Stomach (tissue), 19 donors: ENCODE data around the gene HES6. TPM values are rescaled to one million over a fixed set of nuclear protein-coding genes. Genes with fewer than 3 reads are reported as not detected.

ENCODE experiments used
- DNase-seq, 2 donors: peaks; one replicate each; pipeline versions ENCODE4 v3.0.0 to v3.0.0-alpha.2; 2013 to 2019
- H3K27ac ChIP-seq, 5 donors: fragments of 200-600 bp in 4 of 5; sonication (generic) in 4 of 5; one replicate each; pipeline ENCODE4 v1.5.1; 2013 to 2019; ENCODE audit warnings: mild to moderate bottlenecking in 1 of 5, moderate library complexity in 1 of 5
- H3K27me3 ChIP-seq, 3 donors: fragments of 200-600 bp; sonication (generic); one replicate each; pipeline ENCODE4 v1.5.1; 2017 to 2019; ENCODE audit warnings: mixed run types in 1 of 3
- H3K36me3 ChIP-seq, 4 donors: fragments of 200-600 bp; sonication (generic); 1 replicate in 3 of 4; 2 replicates in 1 of 4; pipeline ENCODE4 v1.5.1; 2016 to 2019
- H3K4me1 ChIP-seq, 4 donors: fragments of 200-600 bp; sonication (generic); one replicate each; pipeline ENCODE4 v1.5.1; 2016 to 2019
- H3K4me3 ChIP-seq, 4 donors: fragments of 200-600 bp; sonication (generic) in 3 of 4; one replicate each; pipeline ENCODE4 v1.5.1; 2016 to 2019; ENCODE audit warnings: mild to moderate bottlenecking in 1 of 4
- H3K9me3 ChIP-seq, 4 donors: fragments of 200-600 bp; sonication (generic); one replicate each; pipeline ENCODE4 v1.5.1; 2016 to 2019
- CTCF ChIP-seq, 7 experiments: fragments of 450-650 bp in 4 of 7; fragments of 200-600 bp in 3 of 7; sonication (generic) in 3 of 7; IDR thresholded peaks; one replicate each; pipeline ENCODE4 v1.5.1; 2016 to 2019; ENCODE audit warnings: antibody characterized with exemption in 7 of 7, control low read depth in 2 of 7, mild to moderate bottlenecking in 1 of 7
- EP300 ChIP-seq: sonication (generic); formaldehyde crosslinking; IDR thresholded peaks from one replicate; pipeline ENCODE4 v1.6.1; 2017; ENCODE audit warnings: antibody characterized with exemption
- POLR2A ChIP-seq, 4 donors: fragments of 450-650 bp; IDR thresholded peaks; one replicate each; pipeline ENCODE4 v1.6.1; 2016; ENCODE audit warnings: antibody characterized with exemption in 4 of 4, control low read depth in 2 of 4, mild to moderate bottlenecking in 1 of 4, moderate library complexity in 1 of 4
- POLR2AphosphoS5 ChIP-seq, 3 donors: sonication (generic); formaldehyde crosslinking; IDR thresholded peaks; one replicate each; pipeline ENCODE4 v1.6.1; 2016; ENCODE audit warnings: antibody characterized with exemption in 3 of 3
- WGBS, 5 donors: extraction: QIAGEN DNeasy Blood & Tissue Kit in 3 of 5; methylation state at CpG; one replicate each; pipeline versions ENCODE4 v1.1.5 to v1.1.7; 2013 to 2018; 5-methylcytosine and 5-hydroxymethylcytosine counted together
- intact Hi-C: fragments of 100-400 bp; cut with DNase I; formaldehyde crosslinking; loops from one replicate; pipeline ENCODE4 v1.15.1; 2023; ENCODE audit warnings: low total_unique reads
- long read RNA-seq, 10 donors: transcript quantifications; one replicate each; lab custom pipeline, GENCODE V29; 2026
- polyA plus RNA-seq, 3 donors: library from polyadenylated mRNA; stranded (reverse); fragments of 200-250 nt; gene quantifications; one replicate each; pipeline ENCODE4 v1.2.3, GENCODE V29; 2013
- total RNA-seq, 5 donors: library from RNA; depleted of rRNA; stranded (reverse); fragments of >200 nt; gene quantifications; one replicate each; pipeline versions ENCODE4 v1.1.0 to v1.2.3, GENCODE V29; 2014 to 2016
- donor health status: healthy with polysubstance abuse.
- donor health status: Bipolar disorder and iron deficiency.
- donor health status: healthy.

HES6 gene
- 100 to 1,000 TPM in 1 of 5 donors, 10 to 100 TPM in 1, 1 to 10 TPM in 2, not detected in 1; 6.7 to 222 (median 45.5) TPM for total RNA-seq
- 10 to 100 TPM; 10.8 to 20.0 (median 17.0) TPM for polyA plus RNA-seq
- long read RNA-seq, donor 1, partial matches to known transcripts = 0 of 4 reads
- long read RNA-seq, donor 1, other reads (novel, unspliced or antisense) = 0 of 4 reads
- long read RNA-seq, donor 2, transcript HES6-201 (4 exons, 1,454 nt) = major isoform, 5 of 7 reads
- long read RNA-seq, donor 2, partial matches to known transcripts = 0 of 7 reads
- long read RNA-seq, donor 2, other reads (novel, unspliced or antisense) = 0 of 7 reads
- long read RNA-seq, donor 3, partial matches to known transcripts = 0 of 4 reads
- long read RNA-seq, donor 3, other reads (novel, unspliced or antisense) = 0 of 4 reads
- long read RNA-seq, donor 4 = 0 reads
- long read RNA-seq, donor 5, partial matches to known transcripts = 0 of 4 reads
- long read RNA-seq, donor 5, other reads (novel, unspliced or antisense) = 0 of 4 reads
- long read RNA-seq, donor 6 = 0 reads
- long read RNA-seq, donor 7, partial matches to known transcripts = 0 of 2 reads
- long read RNA-seq, donor 7, other reads (novel, unspliced or antisense) = 0 of 2 reads
- long read RNA-seq, donor 8, partial matches to known transcripts = 0 of 4 reads
- long read RNA-seq, donor 8, other reads (novel, unspliced or antisense) = 0 of 4 reads
- long read RNA-seq, donor 9 = 0 reads
- long read RNA-seq, donor 10, partial matches to known transcripts = 0 of 4 reads
- long read RNA-seq, donor 10, other reads (novel, unspliced or antisense) = 0 of 4 reads

- Histone ChIP-seq H3K9me3 (no peaks in the 10 kb centered on the region), H3K36me3 (peaks cover 1 to 18% (median 13%) of the 10 kb centered on the region in 4 donors), H3K4me1 (peaks cover 28 to 46% (median 37%) of the 10 kb centered on the region in 4 donors), H3K27me3 (peaks cover 0 to 35% (median 16%) of the 10 kb centered on the region in 3 donors), H3K27ac (peak within 1 kb of the TSS; percentile 58 to 86 (median 77)), H3K4me3 (peak within 1 kb of the TSS; percentile 62 to 78 (median 76))
- WGBS, 5 donors = 1 to 2% (median 1%) methylated on average over 24 to 104 of the region's 105 CpGs
- no peak for TF ChIP-seq CTCF (IDR thresholded peaks at IDR 0.05)
- peak; percentile 53 to 93 (median 88) for TF ChIP-seq POLR2AphosphoS5 (IDR thresholded peaks at IDR 0.05)
- no peak for TF ChIP-seq POLR2A (IDR thresholded peaks at IDR 0.05)
- no peak for TF ChIP-seq EP300
- intact Hi-C loops = no loop called here
- peak; percentile 94 to 97 for DNase-seq
Observed at GRCh38 chr2:238239863-238240756, at the start of gene HES6. TSS of gene HES6 (minus strand) at chr2:238240038. CDS start at chr2:238239905, 133 bp downstream.

GRCh38 chr2:238289574-238289973 lies 49.7 kb upstream of the HES6 start:
- Histone ChIP-seq H3K27ac (peak overlapping the region; percentile 98 to 99 (median 98)), H3K36me3 (no peaks in the 10 kb centered on the region), H3K4me1 (peaks cover 50 to 68% (median 66%) of the 10 kb centered on the region in 4 donors), H3K9me3 (no peaks in the 10 kb centered on the region), H3K27me3 (no peaks in the 10 kb centered on the region), H3K4me3 (peak overlapping the region; percentile 64 to 89 (median 73))
- WGBS, 5 donors = 12 to 33% (median 20%) methylated on average over 13 of the region's 13 CpGs
- intact Hi-C loops = no loop called here
- DNase-seq = peak in 1 of 2 donors; percentile 35
- TF ChIP-seq EP300 = no peak
- TF ChIP-seq POLR2AphosphoS5 (IDR thresholded peaks at IDR 0.05) = no peak
- TF ChIP-seq POLR2A (IDR thresholded peaks at IDR 0.05) = no peak
- TF ChIP-seq CTCF (IDR thresholded peaks at IDR 0.05) = no peak

GRCh38 chr2:238288650-238289573 lies 49.1 kb upstream of the HES6 start:
- no peaks in the 10 kb centered on the region for H3K27me3 ChIP-seq
- H3K9me3 ChIP-seq = no peaks in the 10 kb centered on the region
- peak overlapping the region; percentile 64 to 89 (median 73) for H3K4me3 ChIP-seq
- WGBS, 5 donors = 0 to 1% (median 1%) methylated on average over 83 to 108 of the region's 108 CpGs
- peak; percentile 99 to 100 for DNase-seq
- peak overlapping the region; percentile 98 to 99 (median 98) for H3K27ac ChIP-seq
- intact Hi-C loops = no loop called here
- no peaks in the 10 kb centered on the region for H3K36me3 ChIP-seq
- H3K4me1 ChIP-seq = peaks cover 49 to 75% (median 67%) of the 10 kb centered on the region in 4 donors
- TF ChIP-seq POLR2AphosphoS5 (IDR thresholded peaks at IDR 0.05) (peak; percentile 92 to 97 (median 96)), CTCF (IDR thresholded peaks at IDR 0.05) (peak in 3 of 7 experiments; percentile 13 to 40 (median 26)), POLR2A (IDR thresholded peaks at IDR 0.05) (peak in 1 of 4 donors; percentile 60), EP300 (no peak)
